ENCODE results near the gene PLPP7. TPM values are rescaled to one million over a fixed set of nuclear protein-coding genes. Genes with fewer than 3 reads are reported as not detected.

Gene PLPP7
- total RNA-seq, 4 donors from 2014 or later: 7.8 to 11.1 (median 8.5) TPM

GRCh38 chr9:131303381-131304321 lies 14.1 kb downstream of the PLPP7 start:
- TF ChIP-seq CTCF (IDR thresholded peaks at IDR 0.05; ENCODE audit: low read depth): no peak

GRCh38 chr9:131304676-131305355 lies 15.3 kb downstream of the PLPP7 start:
- TF ChIP-seq CTCF (IDR thresholded peaks at IDR 0.05; ENCODE audit: low read depth): no peak

- no peak for TF ChIP-seq CTCF (IDR thresholded peaks at IDR 0.05; ENCODE audit: low read depth)
Measured at GRCh38 chr9:131306397-131307004, 17.0 kb downstream of the PLPP7 start.

GRCh38 chr9:131307974-131308373 lies 18.5 kb downstream of the PLPP7 start:
- no peak for TF ChIP-seq CTCF (IDR thresholded peaks at IDR 0.05; ENCODE audit: low read depth)

- no peak for TF ChIP-seq CTCF (IDR thresholded peaks at IDR 0.05; ENCODE audit: low read depth)
Measured at GRCh38 chr9:131308452-131308851, 18.9 kb downstream of the PLPP7 start.

- no peak for TF ChIP-seq CTCF (IDR thresholded peaks at IDR 0.05; ENCODE audit: low read depth)
Measured at GRCh38 chr9:131308906-131309529, 19.5 kb downstream of the PLPP7 start.
